ENCODE measurements around the gene TPSD1.
"Not testable (repeated sequence)": the region's sequence is repeated elsewhere in the genome, so short reads cannot be mapped to it uniquely, and the experiment has no call there.

DNA sequence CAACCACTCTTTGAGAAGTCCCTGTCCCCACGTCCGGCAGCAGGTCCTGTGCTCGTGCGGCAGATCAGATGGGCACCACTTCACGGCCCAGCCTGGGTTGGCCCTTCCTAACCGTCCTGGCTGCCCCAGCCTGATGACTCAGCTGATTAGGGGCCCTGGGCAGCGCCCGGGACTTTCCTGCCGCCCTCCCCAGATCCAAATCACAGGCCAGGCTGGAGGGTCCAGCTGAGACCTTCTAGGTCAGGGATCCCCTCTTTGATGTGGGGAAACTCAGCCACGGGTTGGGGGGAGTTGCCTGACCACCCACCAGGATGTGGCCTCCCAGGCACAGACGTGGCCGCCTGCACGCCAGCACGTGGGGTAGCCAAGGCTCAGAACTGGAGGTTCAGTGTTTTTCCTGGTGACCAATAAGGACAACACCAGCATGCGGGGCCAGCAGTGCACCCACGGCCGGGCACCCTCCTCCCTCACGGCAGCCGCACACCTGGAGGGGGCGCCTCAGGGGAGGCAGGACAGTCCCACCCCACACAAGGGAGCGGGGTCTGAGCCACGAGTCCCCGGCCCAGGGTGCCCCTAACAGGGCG lies 30.0 kb upstream of the TPSD1 start:
- TF ChIP-seq, protein P1, sequence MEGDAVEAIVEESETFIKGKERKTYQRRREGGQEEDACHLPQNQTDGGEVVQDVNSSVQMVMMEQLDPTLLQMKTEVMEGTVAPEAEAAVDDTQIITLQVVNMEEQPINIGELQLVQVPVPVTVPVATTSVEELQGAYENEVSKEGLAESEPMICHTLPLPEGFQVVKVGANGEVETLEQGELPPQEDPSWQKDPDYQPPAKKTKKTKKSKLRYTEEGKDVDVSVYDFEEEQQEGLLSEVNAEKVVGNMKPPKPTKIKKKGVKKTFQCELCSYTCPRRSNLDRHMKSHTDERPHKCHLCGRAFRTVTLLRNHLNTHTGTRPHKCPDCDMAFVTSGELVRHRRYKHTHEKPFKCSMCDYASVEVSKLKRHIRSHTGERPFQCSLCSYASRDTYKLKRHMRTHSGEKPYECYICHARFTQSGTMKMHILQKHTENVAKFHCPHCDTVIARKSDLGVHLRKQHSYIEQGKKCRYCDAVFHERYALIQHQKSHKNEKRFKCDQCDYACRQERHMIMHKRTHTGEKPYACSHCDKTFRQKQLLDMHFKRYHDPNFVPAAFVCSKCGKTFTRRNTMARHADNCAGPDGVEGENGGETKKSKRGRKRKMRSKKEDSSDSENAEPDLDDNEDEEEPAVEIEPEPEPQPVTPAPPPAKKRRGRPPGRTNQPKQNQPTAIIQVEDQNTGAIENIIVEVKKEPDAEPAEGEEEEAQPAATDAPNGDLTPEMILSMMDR (IDR thresholded peaks at IDR 0.05; ENCODE audit: low read depth, low read length, poor library complexity, severe bottlenecking): not testable (repeated sequence)
- TF ChIP-seq EZH2phosphoT487 (IDR thresholded peaks at IDR 0.05; ENCODE audit: borderline replicate concordance, low read length): not testable (repeated sequence)

Data from DOHH2 (cell line).